GM18499 (cell line): ENCODE results near the gene TAS2R13.

Experiments used
- ATAC-seq: cut with Tn5 transposase; IDR thresholded peaks from one replicate; pipeline ENCODE4 v1.9.1; 2021; ENCODE audit warnings: moderate number of reproducible peaks; ENCODE audit not compliant: insufficient read depth, unreplicated experiment

Gene TAS2R13

GRCh38 chr12:10909462-10909861, at the start of gene TAS2R13:
TAS2R13 (minus strand) TSS chr12:10909562; CDS start chr12:10909298, 264 bp downstream.
- ATAC-seq = no peak

DNA sequence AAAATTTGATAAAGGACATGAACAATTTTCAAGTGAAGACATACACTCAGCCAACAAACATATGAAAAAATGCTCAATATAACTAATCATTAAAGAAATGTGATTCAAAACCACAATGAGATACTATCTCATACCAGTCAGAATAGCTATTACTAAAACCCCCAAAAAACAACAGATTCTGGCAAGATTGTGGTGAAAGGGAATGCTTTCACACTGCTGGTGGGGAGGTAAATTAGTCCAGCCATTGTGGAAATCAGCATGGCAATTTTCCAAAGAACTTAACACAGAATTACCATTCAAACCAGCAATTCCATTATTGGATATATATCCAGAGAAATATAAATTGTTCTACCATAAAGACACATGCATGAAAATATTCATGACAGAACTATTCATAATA, 48.4 kb upstream of the TAS2R13 start:
- ATAC-seq = no peak

GRCh38 chr12:10956085-10956484, 46.7 kb upstream of the TAS2R13 start:
- ATAC-seq = no peak

- no peak for ATAC-seq
These were observed 43.3 kb upstream of the TAS2R13 start for GRCh38 chr12:10952645-10953044.

GRCh38 chr12:10943167-10943566, 33.8 kb upstream of the TAS2R13 start:
- no peak for ATAC-seq

DNA sequence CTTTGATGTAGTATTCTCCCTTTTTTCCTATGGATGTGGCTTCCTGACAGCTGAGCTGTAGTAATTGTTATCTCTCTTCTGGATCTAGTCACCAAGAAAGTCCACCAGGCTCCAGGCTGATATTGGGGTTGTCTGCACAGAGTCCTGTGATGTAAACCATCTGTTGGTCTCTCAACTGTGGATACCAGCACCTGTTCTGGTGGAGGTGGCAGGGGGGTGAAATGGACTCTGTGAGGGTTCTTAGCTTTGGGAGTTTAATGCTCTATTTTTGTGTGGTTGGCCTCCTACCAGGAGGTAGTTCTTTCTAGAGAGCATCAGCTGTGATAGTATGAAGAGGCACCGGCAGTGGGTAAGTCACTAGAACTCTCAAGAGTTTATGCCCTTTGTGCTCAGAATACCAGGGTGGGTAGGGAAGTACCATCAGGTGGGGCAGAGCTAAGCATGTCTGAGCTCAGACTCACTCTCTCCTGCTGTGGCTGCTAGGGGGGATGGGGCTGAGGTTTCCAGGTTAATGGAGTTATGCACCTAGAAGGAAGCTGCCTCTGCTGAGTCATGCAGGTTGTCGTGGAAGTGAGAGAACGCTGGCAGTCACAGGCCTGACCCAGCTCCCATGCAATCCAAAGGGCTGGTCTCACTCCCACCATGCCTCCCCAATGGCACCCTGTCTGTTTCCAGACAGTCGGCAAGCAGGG, 32.7 kb upstream of the TAS2R13 start:
- ATAC-seq = no peak

DNA sequence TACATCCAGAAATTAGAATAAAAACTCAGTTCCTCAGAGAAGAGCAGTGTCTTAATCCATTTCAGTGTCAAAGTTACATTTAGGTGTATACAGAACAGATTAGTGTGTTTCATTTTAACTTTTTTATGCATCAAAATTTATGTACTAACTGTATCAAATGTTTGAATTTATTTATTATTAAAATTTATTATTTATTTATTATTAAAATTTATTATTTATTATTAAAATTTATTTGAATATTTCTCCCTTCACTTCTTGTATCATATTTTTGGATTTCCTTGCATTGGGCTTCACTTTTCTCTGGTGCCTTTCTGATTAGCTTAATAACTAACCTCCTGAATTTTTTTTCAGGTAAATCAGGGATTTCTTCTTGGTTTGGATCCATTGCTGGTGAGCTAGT, 32.0 kb upstream of the TAS2R13 start:
- ATAC-seq = no peak

GRCh38 chr12:10940389-10940788, 31.0 kb upstream of the TAS2R13 start:
- no peak for ATAC-seq

DNA sequence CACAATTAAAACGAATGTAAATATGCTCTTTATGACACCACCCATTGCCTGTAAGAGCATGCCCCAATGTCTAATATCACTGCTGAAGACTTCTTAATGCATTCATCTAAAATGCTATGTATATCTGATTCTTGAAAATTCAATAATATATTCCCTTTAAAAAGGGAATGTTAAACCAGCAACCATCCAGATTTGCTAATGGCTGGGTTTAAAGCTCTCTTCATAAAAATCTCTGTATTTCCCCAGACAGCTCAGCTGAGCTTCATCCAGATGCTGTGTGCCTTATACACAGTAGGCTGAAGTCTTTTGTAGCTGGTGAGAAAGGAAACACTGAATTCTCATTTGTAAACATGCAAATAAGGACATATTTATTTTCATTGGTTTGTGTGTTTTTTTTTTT, 29.8 kb upstream of the TAS2R13 start, which contains the start of gene TAS2R14:
Gene TAS2R14, minus strand, starts transcription at position 101 of the 400 bp plus-strand sequence. Its CDS starts 56 bp downstream, at position 45.
- no peak for ATAC-seq

DNA sequence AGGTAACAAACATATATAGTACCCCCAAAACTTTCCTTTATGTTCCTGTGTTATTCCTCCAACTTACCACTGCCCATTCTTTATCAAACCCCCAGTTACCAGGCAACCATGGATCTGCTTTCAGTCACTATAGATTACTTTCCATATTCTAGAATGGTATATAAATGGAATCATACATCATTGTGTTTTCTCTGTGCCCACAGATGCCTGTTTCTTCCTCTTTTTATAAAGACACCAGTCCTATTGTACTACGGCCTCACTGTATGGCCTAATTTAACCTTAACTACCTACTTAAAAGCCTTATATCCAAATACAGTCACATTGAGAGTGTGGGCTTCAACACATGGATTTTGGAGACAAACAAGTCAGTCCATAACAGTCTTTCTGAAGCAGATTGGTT, 27.1 kb upstream of the TAS2R13 start:
- ATAC-seq = no peak

GRCh38 chr12:10928746-10929286, 19.5 kb upstream of the TAS2R13 start, which contains the start of gene PRH2:
PRH2 (plus strand) TSS chr12:10929236; CDS start chr12:10929274, 38 bp downstream.
- no peak for ATAC-seq

DNA sequence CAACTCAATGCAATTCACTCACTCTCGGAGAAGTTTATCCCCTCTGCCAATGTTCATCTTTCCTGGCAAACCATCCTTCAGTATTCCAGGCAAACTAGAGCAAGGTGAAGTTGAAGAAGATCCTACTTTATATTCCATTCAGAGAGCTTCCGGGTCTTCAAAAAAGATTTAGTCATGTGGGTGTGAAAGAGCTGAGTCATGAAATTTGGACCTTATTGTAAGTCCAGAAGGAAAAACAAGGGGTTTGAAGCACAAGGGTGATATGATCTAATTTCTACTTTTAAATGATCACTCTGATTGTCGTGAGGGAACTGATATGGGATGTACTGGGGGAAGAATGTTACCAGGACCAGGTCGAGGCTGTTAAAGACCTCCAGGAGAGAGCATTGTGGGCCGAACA, 16.9 kb upstream of the TAS2R13 start:
- no peak for ATAC-seq

- ATAC-seq = no peak
These were observed 10.4 kb upstream of the TAS2R13 start for GRCh38 chr12:10919809-10920208.

GRCh38 chr12:10910380-10910779, 1.0 kb upstream of the TAS2R13 start:
- no peak for ATAC-seq

- no peak for ATAC-seq
These were observed 4.7 kb downstream of the TAS2R13 start for GRCh38 chr12:10904686-10905085.

DNA sequence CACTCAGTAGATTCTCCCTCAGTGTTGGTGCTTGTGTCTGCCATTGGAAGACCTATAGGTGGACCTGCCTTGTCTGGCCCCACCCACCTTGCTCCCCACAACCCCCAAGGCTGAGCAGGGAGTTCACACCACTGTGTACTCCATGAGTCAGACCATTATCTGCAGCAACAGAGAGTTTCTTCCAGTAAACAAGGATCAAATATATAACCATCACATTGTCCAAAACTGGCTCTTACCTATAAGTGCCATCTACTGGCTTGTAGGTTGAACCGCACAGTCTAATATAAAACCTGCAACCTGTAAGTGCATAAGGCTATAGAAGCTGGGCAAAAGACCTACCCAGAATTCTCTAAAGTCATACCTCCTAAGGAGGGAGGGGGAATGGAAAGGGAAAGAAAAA, 7.9 kb downstream of the TAS2R13 start:
- no peak for ATAC-seq

DNA sequence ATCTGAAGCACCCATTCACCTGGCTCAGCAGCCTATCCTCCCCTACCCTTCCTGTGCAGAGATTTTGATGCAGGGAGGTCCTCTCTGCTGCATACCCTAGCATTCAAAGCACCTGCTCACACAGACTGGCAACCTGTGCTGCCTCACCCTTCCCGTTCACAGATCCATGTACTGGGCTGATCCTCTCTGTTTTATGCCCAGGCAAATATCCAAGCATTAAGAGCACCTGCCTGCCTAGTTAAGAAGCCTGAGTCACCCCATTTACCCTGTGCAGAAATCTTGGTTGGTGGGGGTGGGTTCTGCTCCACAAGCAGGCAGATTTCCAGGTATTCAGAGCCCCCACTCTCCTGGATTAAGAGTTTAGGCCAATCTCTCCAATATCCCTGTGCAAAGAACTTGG, 8.4 kb downstream of the TAS2R13 start:
- no peak for ATAC-seq

DNA sequence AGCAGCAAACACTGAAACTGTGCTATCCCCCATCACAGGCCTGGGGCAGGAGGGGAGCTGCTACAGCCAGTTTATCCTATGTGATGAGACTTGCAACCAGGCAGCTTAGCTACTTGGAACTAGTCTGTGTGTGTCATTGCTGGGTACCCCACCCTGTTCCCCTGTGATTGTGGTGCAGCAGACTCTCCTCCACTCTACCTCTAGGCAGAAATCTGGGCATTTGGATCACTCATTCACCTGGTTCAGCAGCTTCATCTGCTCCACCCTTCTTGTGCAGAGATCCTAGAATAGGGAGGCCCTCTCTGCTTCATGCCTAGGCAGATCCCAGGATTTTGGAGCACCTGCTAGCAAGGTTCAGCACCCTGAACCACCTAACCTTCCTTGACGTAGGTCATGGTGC, 8.8 kb downstream of the TAS2R13 start:
- ATAC-seq = no peak

GRCh38 chr12:10896854-10897253, 12.5 kb downstream of the TAS2R13 start:
- ATAC-seq = no peak

DNA sequence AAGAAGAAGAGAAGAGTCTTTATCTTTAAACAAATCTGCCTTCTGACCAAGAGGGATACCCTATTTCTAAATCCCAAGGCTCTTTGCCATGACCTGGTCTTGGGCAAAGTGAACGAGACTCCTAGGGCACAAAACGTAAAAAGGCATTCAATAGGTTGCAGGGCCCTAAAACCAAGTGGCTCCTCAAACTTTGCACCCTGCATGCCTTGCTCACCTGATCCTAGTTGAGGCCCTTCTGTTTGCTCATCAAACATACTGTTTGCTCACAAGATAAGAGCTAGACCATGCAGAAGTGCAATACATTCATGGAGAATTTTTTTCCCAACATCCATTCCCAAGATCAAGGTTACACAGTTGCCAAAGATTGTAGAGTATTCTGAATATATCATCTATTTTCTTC, 17.4 kb downstream of the TAS2R13 start:
- no peak for ATAC-seq

GRCh38 chr12:10889226-10889625, 20.1 kb downstream of the TAS2R13 start:
- no peak for ATAC-seq

GRCh38 chr12:10884086-10884725, 25.2 kb downstream of the TAS2R13 start, which contains the start of gene PRH1:
PRH1 (minus strand) TSS chr12:10884255; CDS start chr12:10884217, 38 bp downstream.
- ATAC-seq = no peak
